GM19328 (cell line): ENCODE data around the gene SIPA1L3.
"Not testable (repeated sequence)": the region's sequence is repeated elsewhere in the genome, so short reads cannot be mapped to it uniquely, and the experiment has no call there.

Source experiments
- ATAC-seq: cut with Tn5 transposase; IDR thresholded peaks from one replicate; pipeline ENCODE4 v1.9.1; 2021; ENCODE audit warnings: mild to moderate bottlenecking, moderate library complexity; ENCODE audit not compliant: unreplicated experiment

SIPA1L3 gene

GRCh38 chr19:37909661-37910199, 2.7 kb downstream of the SIPA1L3 start:
- ATAC-seq, result no peak

GRCh38 chr19:37914908-37915307, 7.9 kb downstream of the SIPA1L3 start:
- no peak for ATAC-seq

- no peak for ATAC-seq
Observed at GRCh38 chr19:37920591-37921450, 13.8 kb downstream of the SIPA1L3 start.

- not testable (repeated sequence) for ATAC-seq
Observed at GRCh38 chr19:37924573-37924972, 17.6 kb downstream of the SIPA1L3 start.

GRCh38 chr19:37925212-37925611, 18.2 kb downstream of the SIPA1L3 start:
- no peak for ATAC-seq

- ATAC-seq, result no peak
Observed at GRCh38 chr19:37926255-37926654, 19.2 kb downstream of the SIPA1L3 start.

- ATAC-seq, result no peak
Observed at GRCh38 chr19:37926711-37927110, 19.7 kb downstream of the SIPA1L3 start.

- peak; percentile 60 for ATAC-seq
Observed at GRCh38 chr19:37928527-37929286, 21.7 kb downstream of the SIPA1L3 start.

- no peak for ATAC-seq
Observed at GRCh38 chr19:37929355-37929923, 22.4 kb downstream of the SIPA1L3 start.

GRCh38 chr19:37930416-37930815, 23.4 kb downstream of the SIPA1L3 start:
- ATAC-seq, result no peak

GRCh38 chr19:37931881-37932655, 25.1 kb downstream of the SIPA1L3 start:
- no peak for ATAC-seq

GRCh38 chr19:37932985-37933936, 26.3 kb downstream of the SIPA1L3 start:
- no peak for ATAC-seq

- ATAC-seq, result no peak
Observed at GRCh38 chr19:37933937-37934358, 26.9 kb downstream of the SIPA1L3 start.

GRCh38 chr19:37935341-37935740, 28.3 kb downstream of the SIPA1L3 start:
- ATAC-seq, result no peak

- no peak for ATAC-seq
Observed at GRCh38 chr19:37936166-37936565, 29.2 kb downstream of the SIPA1L3 start.

- ATAC-seq, result no peak
Observed at GRCh38 chr19:37936886-37937285, 29.9 kb downstream of the SIPA1L3 start.

GRCh38 chr19:37938353-37938752, 31.3 kb downstream of the SIPA1L3 start:
- ATAC-seq, result no peak

GRCh38 chr19:37941782-37942515, 34.9 kb downstream of the SIPA1L3 start:
- ATAC-seq, result no peak

- no peak for ATAC-seq
Observed at GRCh38 chr19:37942516-37942902, 35.5 kb downstream of the SIPA1L3 start.
